HepG2 (cell line): Measurements from ENCODE around the gene TMEM184B. TPM values are rescaled to one million over a fixed set of nuclear protein-coding genes. Genes with fewer than 3 reads are reported as not detected.

Source experiments
- DNMT1 ChIP-seq: sonication (generic); formaldehyde crosslinking; IDR thresholded peaks from 2 replicates; pipeline ENCODE4 v1.5.1; 2020; ENCODE audit warnings: mild to moderate bottlenecking, missing genetic modification reagents
- ELF4 ChIP-seq: sonication (generic); formaldehyde crosslinking; IDR thresholded peaks from 2 replicates; pipeline ENCODE4 v1.5.0; 2020; ENCODE audit warnings: missing genetic modification reagents, mild to moderate bottlenecking, moderate library complexity, borderline replicate concordance
- HMG20A ChIP-seq: IDR thresholded peaks from 2 replicates; pipeline ENCODE4 v1.6.1; 2016; ENCODE audit warnings: borderline replicate concordance
- HNF4A ChIP-seq: sonication (generic); formaldehyde crosslinking; IDR thresholded peaks from 2 replicates; pipeline ENCODE4 v1.4.0; 2020; ENCODE audit warnings: missing genetic modification reagents
- KDM5B ChIP-seq: sonication (generic); formaldehyde crosslinking; IDR thresholded peaks from 2 replicates; pipeline ENCODE4 v1.4.0; 2020; ENCODE audit warnings: missing genetic modification reagents, mild to moderate bottlenecking, borderline replicate concordance
- LCORL ChIP-seq, 2 experiments: fragments of 450-650 bp in 1 of 2; sonication (generic) in 1 of 2; formaldehyde crosslinking in 1 of 2; IDR thresholded peaks; 2 replicates each; pipeline versions ENCODE4 v1.5.0 to v1.6.1; 2017 to 2020; ENCODE audit warnings: antibody characterized with exemption in 1 of 2, missing genetic modification reagents in 1 of 2
- PBX2 ChIP-seq: IDR thresholded peaks from 2 replicates; pipeline ENCODE4 v1.6.1; 2016; ENCODE audit warnings: control low read depth
- TGIF2 ChIP-seq: IDR thresholded peaks from 2 replicates; pipeline ENCODE4 v1.6.1; 2016; ENCODE audit warnings: control low read depth, missing compliant biosample characterization
- ZBTB25 ChIP-seq: IDR thresholded peaks from 2 replicates; pipeline ENCODE4 v1.6.1; 2018; ENCODE audit warnings: missing genetic modification reagents
- ZBTB40 ChIP-seq, 2 experiments: fragments of 450-650 bp in 1 of 2; sonication (generic) in 1 of 2; formaldehyde crosslinking in 1 of 2; IDR thresholded peaks; 2 replicates each; pipeline versions ENCODE4 v1.6.1 to v1.8.0; 2016 to 2022; ENCODE audit warnings: antibody characterized with exemption in 1 of 2, mild to moderate bottlenecking in 1 of 2, missing genetic modification reagents in 1 of 2
- ZNF547 ChIP-seq: sonication (generic); formaldehyde crosslinking; IDR thresholded peaks from 2 replicates; pipeline ENCODE4 v1.5.1; 2020; ENCODE audit warnings: mild to moderate bottlenecking, missing genetic modification reagents
- ZNF552 ChIP-seq: sonication (generic); formaldehyde crosslinking; IDR thresholded peaks from 2 replicates; pipeline ENCODE4 v1.9.0; 2022; ENCODE audit warnings: missing genetic modification reagents, mild to moderate bottlenecking, borderline replicate concordance
- ZNF615 ChIP-seq: sonication (generic); formaldehyde crosslinking; IDR thresholded peaks from 2 replicates; pipeline ENCODE4 v1.5.0; 2020; ENCODE audit warnings: mild to moderate bottlenecking, missing genetic modification reagents, borderline replicate concordance
- ZNF644 ChIP-seq: IDR thresholded peaks from 2 replicates; pipeline ENCODE4 v1.6.1; 2016; ENCODE audit warnings: low read depth
- ZNF746 ChIP-seq: sonication (generic); formaldehyde crosslinking; IDR thresholded peaks from 2 replicates; pipeline ENCODE4 v1.8.0; 2022; ENCODE audit warnings: mild to moderate bottlenecking, missing genetic modification reagents
- ZNF773 ChIP-seq: sonication (generic); formaldehyde crosslinking; IDR thresholded peaks from 2 replicates; pipeline ENCODE4 v1.4.0; 2020; ENCODE audit warnings: missing genetic modification reagents, borderline replicate concordance
- polyA plus RNA-seq, 8 experiments: library from polyadenylated mRNA; depleted of rRNA in 3 of 8; stranded (reverse) in 7 of 8; unstranded in 1 of 8; fragments of >200 nt; fragmentation: Illumina TruSeq in 4 of 8; extraction: Trizol in 4 of 8; gene quantifications; 2 replicates each; pipeline versions ENCODE4 v1.2.1 to v1.2.3, GENCODE V29; 2011 to 2016; ENCODE audit warnings: low read depth in 4 of 8, missing spikeins in 1 of 8, mixed read lengths in 1 of 8; ENCODE audit not compliant: insufficient read depth in 1 of 8
- total RNA-seq, 5 experiments: library from RNA; depleted of rRNA; stranded (reverse); fragments of >200 nt; fragmentation: Illumina TruSeq; extraction: Trizol; gene quantifications; 2 replicates each; pipeline ENCODE4 v1.2.3, GENCODE V29; 2016; ENCODE audit warnings: low read depth in 1 of 5
- TF ChIP-seq, protein P1 (sequence below): sonication (generic); formaldehyde crosslinking; IDR thresholded peaks from 2 replicates; pipeline ENCODE4 v1.8.1; 2023; ENCODE audit warnings: missing genetic modification reagents, inconsistent platforms, borderline replicate concordance

The TMEM184B gene
- total and polyA plus RNA-seq, 2 of the 13 experiments (the other 11 are each of a cell fraction or from before 2014, with no cell fraction given): 15.9 to 16.0 TPM

- TF ChIP-seq HMG20A (CRISPR knock-in tag): no peak
- TF ChIP-seq, protein P1, sequence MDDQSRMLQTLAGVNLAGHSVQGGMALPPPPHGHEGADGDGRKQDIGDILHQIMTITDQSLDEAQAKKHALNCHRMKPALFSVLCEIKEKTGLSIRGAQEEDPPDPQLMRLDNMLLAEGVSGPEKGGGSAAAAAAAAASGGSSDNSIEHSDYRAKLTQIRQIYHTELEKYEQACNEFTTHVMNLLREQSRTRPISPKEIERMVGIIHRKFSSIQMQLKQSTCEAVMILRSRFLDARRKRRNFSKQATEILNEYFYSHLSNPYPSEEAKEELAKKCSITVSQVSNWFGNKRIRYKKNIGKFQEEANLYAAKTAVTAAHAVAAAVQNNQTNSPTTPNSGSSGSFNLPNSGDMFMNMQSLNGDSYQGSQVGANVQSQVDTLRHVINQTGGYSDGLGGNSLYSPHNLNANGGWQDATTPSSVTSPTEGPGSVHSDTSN (CRISPR knock-in tag): no peak
- 0 out of 2 replicates have a peak, but pooled peaks have one; percentile 27 for TF ChIP-seq ZNF773
- 0 out of 2 replicates have a peak, but pooled peaks have one; percentile 19 for TF ChIP-seq LCORL (IDR thresholded peaks at IDR 0.05)
- no peak; the same call in 1 of the 2 replicates for TF ChIP-seq LCORL (CRISPR knock-in tag; IDR thresholded peaks at IDR 0.05)
- TF ChIP-seq ZNF552 (CRISPR knock-in tag): no peak
- no peak for TF ChIP-seq KDM5B
- no peak for TF ChIP-seq PBX2 (CRISPR knock-in tag)
- no peak for TF ChIP-seq ZNF644 (CRISPR knock-in tag)
- TF ChIP-seq HNF4A (CRISPR knock-in tag): no peak
- TF ChIP-seq TGIF2: peak; percentile 25; the same call in 1 of the 2 replicates
- TF ChIP-seq ZNF615 (CRISPR knock-in tag): no peak
- no peak for TF ChIP-seq ZBTB40 (IDR thresholded peaks at IDR 0.05)
- no peak for TF ChIP-seq ZBTB40 (CRISPR knock-in tag; IDR thresholded peaks at IDR 0.05)
- no peak for TF ChIP-seq DNMT1
- TF ChIP-seq ZNF547 (CRISPR knock-in tag): 0 out of 2 replicates have a peak, but pooled peaks have one; percentile 34
- no peak for TF ChIP-seq ZBTB25 (CRISPR knock-in tag)
- no peak for TF ChIP-seq ZNF746 (CRISPR knock-in tag)
- no peak for TF ChIP-seq ELF4 (CRISPR knock-in tag)
Measured at GRCh38 chr22:38180841-38181452, 91.9 kb downstream of the TMEM184B start (continued).
